ENCODE data around the gene ACTBL2.
"Not testable (repeated sequence)": the region's sequence is repeated elsewhere in the genome, so short reads cannot be mapped to it uniquely, and the experiment has no call there.

The ACTBL2 gene

DNA sequence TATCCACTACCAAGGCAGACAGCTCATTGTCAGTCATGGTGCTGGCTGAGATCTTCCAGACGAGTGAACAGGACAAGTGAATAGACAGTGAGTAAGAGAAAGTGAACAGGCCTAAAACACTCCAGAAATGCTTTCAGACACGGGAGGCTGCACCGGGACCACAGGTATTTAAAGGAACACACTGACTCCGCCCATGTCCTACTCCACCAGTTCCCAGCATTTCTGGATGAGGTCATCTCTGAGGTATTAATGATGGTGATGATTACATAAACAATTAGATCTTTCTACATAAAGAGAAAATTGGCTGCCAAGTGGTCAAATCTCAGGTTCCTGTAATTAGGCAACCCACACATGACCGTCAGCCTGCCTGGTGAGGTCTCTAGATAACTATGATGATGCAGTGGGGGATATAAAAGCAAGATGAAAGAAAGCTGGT is at the start of gene ACTBL2:
TSS of gene ACTBL2 (minus strand) at position 141 of the 436 bp plus-strand sequence. CDS start at position 37, 104 bp downstream.
- no peak for DNase-seq

DNA sequence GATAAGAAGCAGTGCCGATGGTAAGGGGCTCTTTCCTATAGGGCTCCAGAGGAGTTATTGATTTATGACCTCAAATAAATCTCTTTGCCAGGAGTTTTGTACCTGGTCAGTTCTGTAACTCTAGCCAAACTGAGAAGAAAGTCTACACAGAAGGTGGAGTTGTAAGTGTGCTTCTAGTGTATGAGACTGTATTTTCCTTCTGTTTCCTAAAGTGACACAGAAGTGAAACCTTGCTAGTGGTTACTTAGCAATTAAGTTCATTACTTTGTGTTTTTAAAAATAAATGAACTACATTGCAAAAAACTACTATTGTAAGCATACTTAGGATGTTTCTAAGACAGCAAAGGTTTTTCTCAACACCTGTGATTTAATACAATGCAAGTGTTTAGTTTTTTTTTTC is 48.7 kb upstream of the ACTBL2 start:
- DNase-seq = no peak

DNA sequence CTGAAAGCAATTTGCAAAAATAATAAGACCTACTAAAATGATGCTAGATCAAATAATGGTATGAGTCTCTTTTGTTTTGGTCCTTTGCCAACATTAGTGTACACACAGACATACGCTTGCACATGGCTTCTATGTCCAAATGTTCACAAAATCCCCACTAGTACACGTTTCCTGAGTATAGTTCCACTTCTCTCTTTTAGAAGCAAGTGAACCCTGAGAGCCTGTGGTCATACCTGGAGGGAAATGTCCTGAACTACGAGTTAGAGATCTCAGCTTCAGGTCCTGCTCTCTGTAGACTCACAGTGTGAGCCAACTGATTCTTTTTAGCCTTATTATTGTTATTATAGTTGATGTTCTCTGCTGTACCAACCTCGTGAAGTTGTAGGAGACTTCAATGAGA is 47.3 kb upstream of the ACTBL2 start:
- DNase-seq = no peak

DNA sequence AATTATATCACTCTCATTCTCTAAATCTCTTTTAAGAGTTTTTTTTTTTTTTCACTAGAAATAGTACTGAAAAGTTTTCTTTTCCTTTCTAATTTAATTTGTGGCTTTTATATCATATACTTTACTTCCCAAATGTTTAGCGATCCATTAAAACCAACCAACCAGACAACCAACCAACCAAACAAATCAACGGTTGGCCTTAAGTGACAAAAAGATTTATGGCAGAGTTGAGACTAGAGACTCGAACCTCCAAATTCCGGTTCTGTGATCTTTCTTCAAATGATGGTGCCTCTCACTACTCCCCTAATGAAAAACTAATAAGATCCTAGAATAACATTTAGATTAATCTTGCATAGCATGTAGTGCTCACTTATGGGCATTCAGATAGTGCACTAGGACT is 45.3 kb upstream of the ACTBL2 start:
- no peak for DNase-seq

DNA sequence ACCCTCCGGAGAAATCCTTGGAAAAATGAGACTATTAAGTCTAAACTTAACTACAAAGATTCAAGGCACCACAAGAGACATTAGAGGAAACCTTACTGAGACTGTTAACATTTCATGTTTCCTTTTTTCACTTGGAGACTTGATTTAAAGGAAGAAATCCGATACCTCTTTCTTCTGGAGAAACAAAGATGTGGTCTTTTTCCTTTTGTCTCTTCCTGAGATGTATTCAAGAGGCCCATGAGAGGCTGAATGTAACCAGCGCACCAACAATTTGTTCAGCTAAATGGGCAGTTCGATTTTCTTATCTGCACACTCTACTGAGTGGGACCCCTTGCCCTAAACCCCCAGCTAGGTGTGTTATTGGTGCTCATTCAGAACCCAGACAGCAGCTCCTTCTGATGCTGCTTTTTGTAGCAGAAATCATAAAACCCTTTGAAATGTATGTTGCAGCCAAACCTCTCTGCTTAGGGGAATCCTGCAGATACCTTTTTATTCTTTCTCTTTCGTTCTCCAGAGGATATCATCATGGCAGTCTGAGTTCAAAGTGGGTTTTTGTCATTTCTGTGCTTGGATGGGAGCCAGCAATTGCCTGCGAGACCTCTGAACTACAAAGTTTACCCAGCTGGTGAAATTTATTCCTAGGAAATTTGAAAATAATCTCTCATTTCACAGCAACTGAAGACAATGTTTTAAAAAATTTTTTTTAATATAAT is 41.9 kb upstream of the ACTBL2 start:
- no peak for DNase-seq

DNA sequence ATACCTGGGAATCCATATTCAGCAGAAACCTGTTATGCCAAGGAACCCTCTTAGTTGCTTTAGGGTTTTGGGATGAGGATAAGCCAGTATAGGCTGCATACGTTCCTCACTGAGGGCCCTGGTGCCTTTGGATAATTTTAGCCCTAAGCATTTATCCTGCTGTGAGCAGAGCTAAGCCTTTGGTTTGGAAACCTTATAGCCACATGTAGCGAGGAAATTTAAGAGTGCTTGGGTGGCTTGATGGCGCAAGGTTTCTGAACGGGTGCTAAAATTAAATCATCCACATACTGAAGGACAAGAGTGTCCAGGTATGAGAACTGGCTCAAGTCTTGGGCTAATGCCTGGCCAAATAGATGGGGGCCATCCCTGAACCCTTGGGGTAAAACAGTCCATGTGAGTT is 39.9 kb upstream of the ACTBL2 start:
- DNase-seq = not testable (repeated sequence)

DNA sequence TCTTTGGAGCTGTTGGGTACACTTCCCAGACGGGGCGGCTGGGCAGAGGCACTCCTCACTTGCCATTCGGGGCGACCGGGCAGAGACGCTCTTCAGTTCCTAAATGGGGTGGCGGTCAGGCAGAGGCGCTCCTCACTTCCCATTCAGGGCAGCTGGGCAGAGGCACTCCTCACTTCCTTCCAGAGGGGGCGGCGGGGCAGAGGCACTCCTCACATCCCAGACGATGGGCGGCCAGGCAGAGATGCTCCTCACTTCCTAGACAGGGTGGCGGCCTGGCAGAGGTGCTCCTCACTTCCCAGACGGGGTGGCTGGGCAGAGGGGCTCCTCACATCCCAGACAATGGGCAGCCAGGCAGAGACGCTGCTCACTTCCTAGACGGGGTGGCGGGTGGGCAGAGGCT is 35.8 kb upstream of the ACTBL2 start:
- DNase-seq = not testable (repeated sequence)

DNA sequence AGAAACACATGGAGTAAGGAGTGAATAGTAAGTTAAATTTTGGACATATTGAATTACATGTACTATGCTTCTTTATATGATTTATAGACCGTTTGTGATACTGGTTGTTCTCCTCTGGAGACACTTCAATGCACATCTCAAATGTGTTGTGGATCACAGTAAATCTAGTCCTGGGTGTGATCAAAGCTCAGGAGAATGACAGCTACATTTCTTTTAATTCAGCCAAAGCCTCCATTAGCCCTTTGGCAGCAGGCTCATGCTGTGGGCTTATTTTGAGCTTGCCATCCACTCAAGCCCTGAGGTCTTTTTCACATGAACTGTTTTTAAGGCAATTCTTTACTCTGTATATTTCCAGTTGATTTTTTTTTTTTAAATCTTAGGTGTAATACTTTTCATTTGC is 34.6 kb upstream of the ACTBL2 start:
- DNase-seq = no peak

DNA sequence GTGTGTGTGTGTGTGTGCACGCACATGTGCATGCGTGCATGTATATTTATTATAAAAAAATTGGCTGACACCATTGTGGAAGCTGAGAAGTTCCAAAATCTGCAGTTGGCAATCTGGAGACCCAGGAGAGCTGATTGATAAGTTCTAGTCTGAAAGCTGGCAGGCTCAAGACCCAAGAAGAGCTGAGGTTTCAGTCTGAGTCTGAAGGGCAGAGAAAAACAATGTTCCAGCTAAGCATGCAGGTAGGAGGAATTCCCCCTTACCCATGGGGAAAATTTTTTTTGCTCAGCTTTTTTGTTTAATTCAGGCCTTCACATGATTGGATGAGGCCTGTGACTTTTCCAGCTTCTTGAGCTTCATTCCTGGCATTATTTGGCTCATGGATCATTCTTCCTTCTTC is 31.2 kb upstream of the ACTBL2 start:
- no peak for DNase-seq

DNA sequence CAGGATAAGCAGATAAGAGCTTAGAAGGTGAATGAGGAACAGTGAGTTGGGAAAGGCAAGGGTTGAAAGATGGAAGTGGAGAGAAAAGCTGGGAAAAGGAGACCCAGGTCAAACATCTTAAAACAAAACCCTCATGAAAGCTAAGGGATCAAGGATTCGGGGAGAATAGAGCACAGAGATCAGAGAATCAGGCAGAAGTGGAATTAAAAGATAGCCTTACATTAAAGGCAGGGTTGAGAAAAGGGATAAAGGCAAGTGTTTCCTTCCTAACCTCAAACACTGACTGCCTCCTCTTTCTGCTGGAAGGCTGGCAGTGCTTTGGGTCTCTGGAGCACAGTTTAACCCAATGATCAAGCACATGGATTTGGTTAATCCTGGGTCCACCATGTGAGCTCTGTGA is 28.7 kb upstream of the ACTBL2 start:
- DNase-seq = no peak

DNA sequence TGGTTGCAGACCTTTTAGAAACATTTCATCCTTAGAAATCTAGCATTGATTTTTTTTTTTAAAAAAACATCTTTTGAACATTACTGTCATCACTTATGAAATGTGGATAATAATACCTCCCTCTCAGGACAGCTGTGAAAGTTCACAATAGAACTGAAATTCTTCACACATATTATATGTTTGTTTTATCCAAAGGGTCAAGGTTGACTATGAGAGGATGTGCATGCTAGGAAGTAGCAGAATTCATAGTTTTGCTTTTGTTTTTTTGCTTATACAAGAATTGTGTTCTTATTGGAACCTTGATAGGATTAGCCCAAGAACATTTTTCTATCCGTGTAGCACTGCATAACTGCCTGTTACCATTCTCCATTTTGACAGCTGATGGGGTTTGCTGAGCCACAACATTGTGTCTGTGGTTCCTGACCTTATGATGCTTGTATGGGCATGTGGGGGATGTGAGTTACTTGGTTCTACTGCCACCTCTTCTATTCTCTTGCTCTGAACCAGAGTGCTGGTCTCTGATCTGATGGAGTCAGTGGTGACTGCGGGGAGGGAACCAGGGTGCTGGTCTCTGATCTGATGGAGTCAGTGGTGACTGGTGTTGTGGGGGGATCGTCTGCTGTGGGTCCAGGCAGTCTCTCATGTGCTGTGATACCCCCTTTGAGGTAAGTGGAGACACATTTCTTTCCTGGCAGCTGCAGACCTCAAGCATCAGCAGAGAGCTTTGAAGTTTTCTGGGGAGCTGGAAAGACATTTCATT is 27.1 kb upstream of the ACTBL2 start:
- no peak for DNase-seq

DNA sequence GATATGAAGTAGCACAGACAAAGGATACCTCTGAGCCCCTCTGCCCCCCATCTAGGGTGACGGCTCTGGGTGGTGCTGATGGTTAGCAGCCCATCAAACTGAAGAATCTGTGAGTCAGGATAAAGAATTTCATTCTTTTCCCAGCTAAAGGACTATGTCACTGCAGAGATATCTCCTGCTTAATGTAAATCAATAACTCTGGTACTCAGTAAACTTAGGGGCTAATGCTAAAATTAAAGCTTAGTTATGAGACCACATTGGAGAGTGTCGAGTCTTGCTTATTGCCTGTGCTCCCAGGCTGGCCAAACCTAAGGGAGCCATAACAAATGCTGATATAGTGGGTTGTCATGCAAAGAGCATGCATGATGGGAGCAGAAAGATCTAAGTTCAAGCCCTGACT is 25.6 kb upstream of the ACTBL2 start:
- no peak for DNase-seq

DNA sequence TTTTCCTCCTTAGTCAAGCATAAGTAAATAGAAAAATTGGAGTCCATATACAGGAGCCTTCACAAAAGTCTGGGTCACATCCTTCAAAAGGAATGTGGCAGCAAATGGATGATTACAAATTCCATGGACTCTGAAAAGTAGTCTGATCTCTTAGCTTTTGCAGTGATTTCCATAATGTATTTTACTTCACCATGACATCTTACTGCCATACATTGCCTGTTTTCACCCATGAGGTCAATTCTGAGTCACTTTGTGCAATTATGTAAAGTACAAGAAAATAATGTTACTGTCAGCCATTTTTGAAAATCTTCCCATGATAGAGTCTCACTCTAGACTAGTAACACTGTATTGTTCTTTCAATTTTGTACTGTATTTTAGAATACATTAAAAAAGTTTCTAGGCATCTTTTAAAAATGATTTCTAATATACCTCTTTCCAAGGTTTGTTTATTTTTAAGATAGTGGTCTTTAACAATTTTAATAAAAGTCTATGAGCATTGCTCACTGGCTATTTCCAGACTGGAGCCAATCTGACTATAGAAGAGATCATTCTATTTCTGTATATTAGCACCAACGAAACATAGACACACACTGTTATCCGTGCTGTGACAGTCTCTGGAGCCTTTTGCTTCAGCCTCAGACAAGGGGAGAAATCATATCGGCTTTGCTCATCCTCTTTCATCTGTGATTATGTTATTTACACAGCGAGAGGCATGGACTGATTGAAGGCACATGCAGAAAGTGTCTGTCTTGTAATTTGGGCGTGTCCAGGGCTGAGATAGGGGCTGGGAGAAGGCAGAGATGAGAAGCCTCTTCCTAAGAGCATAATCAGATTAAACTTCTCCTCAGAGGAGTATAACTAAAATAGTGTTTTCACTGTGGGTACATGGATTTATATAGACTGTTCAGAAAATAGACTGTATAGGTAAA is 22.9 kb upstream of the ACTBL2 start:
- no peak for DNase-seq

DNA sequence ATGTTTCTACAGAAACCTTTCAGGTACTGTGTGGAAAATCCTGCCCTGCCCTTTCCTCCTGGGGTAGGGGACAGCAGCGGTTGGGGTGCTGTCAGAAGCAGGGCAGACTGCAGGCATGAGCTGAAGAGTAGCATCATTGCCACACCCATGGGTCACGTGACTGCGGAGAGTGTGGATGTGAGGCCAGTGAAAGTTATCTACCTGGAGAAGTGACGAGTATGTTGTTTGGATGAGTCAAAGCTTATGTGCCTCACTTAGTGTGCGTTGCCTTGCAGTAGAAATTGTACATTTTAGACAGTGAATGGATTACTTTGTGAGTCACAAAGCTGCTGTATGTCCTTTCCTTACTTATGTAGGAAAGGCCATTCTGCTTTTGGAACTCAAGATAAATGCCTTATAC is 21.7 kb upstream of the ACTBL2 start:
- no peak for DNase-seq

DNA sequence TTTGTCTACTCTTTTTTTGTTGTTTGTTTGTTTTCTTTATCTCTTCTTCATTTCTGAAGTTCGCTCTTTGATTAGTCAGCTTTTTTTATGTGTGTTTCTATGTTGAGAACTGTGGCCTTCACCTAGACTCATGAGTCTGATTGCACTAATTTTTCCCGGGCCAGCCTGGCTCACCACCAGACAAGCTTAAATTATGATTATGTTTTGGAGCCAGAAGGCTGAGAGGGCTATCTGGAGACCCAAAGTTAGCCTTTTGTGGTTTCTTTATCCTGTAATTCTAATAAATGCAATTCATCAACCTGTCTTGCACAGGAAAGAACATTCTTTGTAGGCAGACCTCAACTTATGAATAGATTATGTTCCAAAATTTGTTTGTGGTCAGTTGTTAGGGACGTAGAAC is 20.8 kb upstream of the ACTBL2 start:
- DNase-seq = no peak

DNA sequence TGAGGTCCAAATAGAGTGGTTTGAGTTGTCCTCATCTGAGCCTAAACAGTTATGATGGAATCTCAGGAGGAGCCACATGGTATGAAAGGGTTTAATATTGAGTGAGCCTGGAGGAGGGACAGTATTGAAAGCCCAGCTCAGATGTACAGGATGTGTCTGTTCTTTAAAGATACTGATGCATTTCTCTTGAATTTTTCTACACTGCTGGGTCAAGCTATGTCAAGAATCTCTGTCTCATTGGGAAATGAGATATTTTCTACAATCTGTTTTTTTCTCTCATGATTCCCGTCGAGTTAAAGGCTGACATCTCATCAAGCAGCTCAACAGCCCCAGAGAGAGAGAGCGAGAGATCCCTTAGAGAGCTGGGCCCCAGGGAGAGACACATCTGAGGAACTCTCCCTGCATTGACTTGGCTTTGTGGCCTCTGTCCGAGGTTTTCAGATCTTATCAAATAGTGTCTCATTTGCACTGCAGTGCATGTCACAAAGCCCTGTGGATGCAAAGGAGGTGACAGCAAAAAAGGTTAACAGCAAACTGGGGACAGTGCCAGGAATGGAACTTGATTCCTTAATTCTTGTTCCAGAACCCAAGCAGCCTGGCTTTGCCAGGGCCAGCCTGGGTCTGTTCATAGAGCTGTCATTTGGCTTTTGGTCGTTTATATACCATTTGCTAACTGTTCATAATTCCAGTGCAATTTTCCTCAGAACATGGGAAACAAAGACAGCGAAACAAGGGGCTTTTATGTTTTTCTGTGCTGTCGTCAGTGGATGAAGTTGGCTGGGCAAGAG is 19.0 kb upstream of the ACTBL2 start:
- no peak for DNase-seq

DNA sequence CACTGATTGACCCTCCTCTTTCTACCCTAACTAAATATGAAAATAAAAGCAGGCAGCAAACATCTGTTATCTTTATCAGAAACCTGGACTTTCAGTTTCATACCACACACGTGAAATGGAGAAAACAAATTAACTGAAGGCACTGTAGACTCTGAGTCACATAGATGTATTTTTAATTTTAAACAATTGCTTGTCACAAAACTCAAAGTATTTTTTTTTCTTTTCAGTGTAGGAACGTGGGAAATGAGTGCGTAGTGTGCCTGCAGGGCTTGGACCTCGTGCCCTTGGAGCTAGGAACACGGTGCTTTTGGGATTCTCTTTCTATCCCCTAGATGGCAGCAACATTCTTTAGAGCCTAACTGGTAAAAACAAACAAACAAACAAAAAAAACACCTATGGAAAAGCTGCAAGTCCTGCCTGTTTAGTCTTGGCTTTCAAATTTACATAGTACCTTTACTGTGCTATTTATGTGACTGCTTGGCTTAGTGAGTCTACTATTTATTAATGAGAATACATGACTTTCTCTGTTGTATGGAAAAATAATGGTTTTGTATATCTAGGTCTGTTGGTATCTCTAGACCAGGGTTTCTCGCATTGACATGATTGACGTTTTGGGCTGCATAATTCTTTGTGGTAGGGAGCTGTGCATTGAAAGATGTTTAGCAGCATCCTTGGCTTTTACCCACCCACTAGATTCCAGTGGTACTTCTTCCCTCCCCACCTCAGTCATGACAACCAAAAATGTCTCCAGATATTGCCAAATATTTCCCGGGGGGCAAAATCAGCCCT is 16.8 kb upstream of the ACTBL2 start:
- DNase-seq = no peak

DNA sequence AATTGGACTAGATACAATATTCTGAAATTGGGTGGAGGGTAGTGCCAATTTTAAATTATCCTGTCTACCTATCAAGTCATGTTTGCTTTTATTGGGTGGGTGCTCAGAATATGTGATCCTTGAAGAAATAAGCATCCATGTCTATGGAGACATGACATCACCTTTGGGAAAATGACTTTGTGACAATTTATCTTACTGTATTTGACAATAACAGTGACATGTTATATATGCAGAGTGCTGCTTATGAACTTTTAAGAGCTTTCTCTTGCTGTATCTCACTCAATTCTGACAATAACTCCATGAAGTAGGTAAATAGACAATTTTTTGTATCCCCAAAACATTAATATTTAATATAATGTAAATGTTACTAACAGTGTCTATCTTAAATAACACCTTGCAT is 15.1 kb upstream of the ACTBL2 start:
- DNase-seq = no peak

DNA sequence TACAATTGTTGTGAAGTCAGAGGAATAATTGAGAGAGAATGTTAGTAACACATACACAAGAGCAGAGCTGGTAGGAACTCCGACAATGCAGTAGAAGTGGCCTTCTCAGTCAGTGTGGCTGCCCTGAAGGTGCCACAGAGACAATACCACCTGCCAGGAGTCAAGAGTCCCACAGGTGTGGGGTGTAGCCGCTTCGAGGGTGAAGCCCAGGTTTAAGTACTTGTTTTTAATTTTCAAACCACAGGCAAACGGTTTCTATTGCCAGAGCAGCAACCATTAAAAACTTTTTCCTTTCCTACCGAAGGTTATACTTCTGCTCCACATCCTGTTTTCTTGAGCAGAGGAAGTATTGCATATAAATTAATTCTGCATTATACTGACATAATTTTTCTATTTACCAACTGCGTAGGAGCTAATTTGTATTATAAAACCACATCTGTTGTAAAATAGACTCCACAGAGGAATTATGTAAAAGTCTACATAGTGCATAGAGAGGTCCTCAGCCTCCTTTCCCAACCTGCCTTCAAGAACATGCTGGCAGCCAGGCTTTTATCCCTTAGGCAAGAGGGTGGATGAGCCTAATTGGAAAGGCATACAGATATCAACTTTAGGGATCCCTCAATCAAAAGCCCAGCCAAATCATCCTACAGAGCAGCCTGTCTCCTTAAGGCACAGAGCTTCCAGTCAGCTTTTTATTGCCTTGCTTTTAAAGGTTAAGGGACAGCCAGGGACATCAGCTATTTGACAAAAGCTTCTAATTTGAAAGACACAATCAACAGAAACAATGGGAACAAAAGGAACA is 12.9 kb upstream of the ACTBL2 start:
- DNase-seq = no peak

DNA sequence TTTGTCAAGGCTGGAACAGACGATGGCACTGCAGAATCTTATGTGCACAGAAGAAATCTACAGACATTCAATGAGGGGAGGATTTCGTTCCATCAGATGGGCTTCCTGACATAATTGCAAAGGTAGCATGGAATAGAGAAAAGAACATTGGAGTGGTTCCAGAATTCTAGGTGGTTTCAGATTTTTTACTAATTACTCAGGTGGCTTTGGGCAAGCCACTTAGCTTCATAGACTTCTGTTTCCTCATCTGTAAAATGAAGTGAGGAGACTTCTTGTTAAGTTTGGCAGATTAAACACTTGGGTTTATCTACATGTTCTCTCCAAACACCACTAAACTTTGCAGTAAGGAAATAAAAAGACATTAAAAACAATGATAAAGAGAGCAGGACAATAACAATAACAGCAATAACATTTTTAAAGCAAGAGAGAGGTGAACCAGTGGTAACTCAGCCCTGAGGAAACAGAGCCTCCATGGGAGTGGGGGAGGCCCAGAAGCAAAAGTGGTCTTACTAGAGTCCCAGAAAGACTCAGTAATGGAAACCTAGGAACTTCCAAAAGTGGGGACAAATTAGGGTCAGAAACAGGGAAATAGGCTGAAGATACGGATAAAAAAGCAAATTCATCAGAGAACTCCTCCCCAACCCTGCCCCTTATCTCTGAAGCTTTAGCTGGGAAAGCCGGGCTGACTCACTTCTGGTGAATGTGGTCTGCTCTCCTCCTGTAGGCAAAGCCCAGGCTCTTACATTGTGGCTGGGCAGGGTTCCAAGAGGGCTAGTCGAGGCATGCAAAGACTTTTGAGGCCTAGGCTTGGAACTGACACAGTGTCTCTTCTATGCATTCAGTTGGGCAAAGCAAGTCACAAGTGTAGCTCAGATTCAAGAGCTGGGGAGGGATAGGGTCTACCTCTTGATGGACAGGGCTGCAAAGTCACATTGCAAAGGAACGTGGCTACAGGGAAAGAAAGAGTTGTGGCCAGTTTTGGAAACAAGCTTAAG is 11.8 kb upstream of the ACTBL2 start:
- no peak for DNase-seq

Measured in NCI-H1092 (cell line).